Head of caudate nucleus (tissue), 42 donors: ENCODE measurements around the gene BRF1.

Experiments used
- DNase-seq, 42 donors: peaks; one replicate each; pipeline versions ENCODE4 v3.0.0 to v3.0.0-alpha.2; 2020 to 2021; ENCODE audit warnings: mixed read lengths in 7 of 42
- intact Hi-C: fragments of 100-400 bp; cut with DNase I; formaldehyde crosslinking; loops from one replicate; pipeline ENCODE4 v1.15.0; 2022

BRF1 gene

DNA sequence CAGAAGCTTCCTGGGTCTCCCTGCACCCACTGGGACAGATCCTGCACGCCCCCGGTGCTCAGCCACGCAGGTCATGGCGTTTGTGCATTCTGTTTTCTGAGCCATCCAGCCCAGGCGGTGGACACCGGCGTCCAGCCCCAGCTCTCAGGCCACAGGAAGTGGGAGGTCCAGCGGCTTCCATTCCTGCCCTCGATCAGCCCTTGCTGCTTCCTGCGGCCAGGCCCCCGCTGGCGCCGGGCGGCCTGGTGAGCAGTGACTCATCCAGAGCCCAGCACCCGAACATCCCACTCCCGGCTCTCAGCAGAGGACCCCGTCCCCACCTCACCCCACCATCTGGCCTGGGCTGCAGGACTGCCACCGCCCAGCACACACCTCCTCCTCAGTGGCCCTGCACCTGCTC lies 101.7 kb downstream of the BRF1 start:
- DNase-seq = no peak
- intact Hi-C loops = no loop called here

GRCh38 chr14:105198588-105198987 lies 102.2 kb downstream of the BRF1 start:
- intact Hi-C loops = no loop called here
- no peak for DNase-seq

DNA sequence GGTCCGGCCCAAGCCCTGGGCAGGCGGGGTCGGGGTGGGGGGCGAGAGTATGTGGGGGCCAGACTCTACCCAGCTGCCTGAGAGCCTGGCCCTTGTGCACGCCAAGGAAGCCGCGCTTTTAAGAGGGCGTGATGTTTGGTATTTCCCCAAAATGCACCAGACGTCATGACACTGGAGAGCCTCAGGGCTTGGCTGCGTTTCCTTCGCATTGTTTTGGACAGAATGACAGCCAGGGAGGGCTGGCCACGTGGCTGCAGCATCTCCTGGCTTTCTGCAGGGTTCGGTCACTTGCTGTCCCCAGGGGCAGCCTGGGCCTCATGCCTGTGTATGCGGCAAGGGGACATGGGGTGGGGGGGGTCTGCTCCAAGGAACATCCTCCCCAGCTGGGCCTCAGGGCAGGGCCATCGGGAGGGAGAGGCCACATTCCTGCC lies 103.6 kb downstream of the BRF1 start:
- intact Hi-C loops = no loop called here
- DNase-seq = peak in 2 of 42 donors; percentile 34 to 61

GRCh38 chr14:105196265-105196960 lies 104.4 kb downstream of the BRF1 start:
- intact Hi-C loops = no loop called here
- DNase-seq = no peak

DNA sequence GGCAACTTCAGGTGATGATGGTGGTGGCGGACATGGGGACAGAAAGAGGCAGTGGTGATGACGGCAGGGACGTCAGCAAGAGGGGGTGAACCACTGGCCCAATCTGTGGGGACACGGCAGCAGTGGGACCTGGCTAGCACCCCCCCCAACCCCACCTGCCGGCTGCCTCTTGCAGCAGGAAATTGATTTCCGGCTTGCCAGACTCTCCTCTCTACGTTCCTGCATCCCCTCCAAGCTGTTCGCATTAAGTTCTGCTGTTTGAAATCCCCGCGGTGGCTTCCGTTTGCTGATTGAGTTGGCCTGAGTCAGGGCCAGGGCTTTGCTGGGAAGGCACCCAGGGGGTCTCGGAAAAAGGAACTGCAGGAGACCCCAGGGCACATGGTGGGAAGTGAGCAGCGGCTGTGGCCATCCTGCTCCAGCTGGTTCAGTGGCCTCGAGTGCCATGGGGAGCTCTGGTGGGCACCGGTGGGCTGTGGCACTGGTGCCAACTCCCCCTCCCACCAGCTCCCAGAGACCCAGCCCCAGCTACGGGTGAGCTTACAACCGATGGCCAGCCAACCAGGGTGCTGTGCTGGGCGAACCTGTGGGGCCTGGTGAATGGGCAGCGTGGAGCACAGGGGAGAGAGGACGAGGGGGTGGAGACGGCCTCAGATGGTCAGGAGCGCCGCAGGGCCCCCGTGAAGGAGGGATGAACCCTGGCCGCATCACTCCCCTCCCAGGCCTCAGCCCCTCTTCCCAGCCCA lies 105.1 kb downstream of the BRF1 start:
- DNase-seq = no peak
- intact Hi-C loops = no loop called here

DNA sequence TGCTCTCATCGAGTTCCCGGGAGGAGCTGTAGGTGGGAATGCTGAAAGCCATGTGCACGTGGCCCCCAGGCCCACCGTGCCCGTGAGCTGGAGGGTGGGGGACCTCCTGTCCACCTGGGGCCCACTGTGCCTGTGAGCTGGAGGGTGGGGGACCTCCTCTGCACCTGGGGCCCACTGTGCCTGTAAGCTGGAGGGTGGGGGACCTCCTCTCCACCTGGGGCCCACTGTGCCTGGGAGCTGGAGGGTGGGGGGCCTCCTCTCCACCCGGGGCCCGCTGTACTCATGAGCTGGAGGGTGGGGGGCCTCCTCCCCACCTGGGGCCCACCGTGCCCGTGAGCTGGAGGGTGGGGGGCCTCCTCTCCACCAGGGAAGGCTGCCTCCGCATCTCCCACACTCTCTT lies 105.8 kb downstream of the BRF1 start:
- no peak for DNase-seq
- intact Hi-C loops = no loop called here

- intact Hi-C loops = no loop called here
- DNase-seq = peak in 32 of 42 donors; percentile 37 to 83 (median 65)
Measured at GRCh38 chr14:105193916-105194782, 106.7 kb downstream of the BRF1 start.

DNA sequence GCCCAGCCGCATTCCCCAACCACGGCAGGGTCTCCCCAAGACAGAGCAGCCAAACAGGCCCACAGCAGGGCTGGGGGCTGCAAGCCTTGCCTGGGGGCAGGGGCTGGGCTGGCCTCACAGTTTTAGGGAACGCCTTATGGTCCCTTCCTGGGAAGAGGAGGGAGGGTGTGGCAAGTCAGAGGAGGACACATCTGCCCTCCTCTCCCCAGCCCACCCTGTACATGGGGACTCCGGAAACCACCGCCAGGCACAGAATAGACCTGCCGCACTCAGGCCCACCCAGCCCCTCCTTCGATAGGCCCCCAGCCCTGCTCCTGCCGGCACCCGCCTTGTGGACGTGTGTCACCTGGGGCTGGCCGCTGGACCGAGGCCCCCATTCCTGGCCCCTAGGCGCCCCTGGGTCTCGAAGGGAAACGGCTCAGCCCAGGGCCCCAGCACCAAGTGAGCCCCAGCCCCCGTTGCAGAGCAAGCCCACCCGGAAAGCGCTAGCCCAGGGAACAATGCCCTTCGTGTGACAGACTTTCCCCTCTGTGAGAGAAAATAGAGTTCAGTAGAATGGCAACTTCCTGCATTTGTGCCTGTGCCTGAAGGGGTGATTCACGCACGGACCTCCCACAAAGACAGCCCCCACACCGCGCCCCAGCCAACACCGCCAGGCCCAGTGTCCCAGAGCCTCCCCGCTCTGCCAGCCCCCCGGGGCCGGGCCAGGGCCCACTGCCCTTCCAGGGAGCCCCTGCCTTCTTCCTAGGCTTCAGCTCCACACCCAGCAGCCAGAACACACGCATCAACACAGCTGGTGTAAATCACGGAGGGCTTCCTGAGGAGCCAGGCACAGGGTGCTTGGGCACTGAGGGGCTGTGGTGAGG lies 107.7 kb downstream of the BRF1 start:
- intact Hi-C loops = no loop called here
- no peak for DNase-seq

GRCh38 chr14:105187935-105188524 lies 112.8 kb downstream of the BRF1 start:
- no peak for DNase-seq
- intact Hi-C loops = no loop called here

- intact Hi-C loops = no loop called here
- no peak for DNase-seq
Measured at GRCh38 chr14:105187116-105187515, 113.7 kb downstream of the BRF1 start.

DNA sequence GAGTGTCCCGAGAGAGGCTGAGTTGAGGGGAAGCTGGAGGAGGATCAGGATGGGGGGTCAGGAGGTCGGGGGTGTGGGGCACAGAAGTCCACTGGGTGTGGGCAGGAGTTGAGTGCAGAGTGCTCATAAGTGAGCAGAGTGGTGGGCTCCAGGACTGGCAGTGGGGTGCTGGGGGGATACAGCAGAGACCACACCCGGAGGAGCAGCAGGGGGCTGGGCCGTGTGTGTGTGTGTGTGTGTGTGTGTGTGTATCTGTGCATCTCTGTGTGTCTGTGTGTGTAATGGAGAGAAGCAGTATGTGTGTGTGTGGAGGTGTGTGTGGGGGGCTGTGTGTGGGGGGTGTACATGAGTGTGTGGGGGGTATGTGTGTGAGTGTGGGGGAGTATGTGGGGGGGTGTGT lies 114.8 kb downstream of the BRF1 start:
- no peak for DNase-seq
- intact Hi-C loops = no loop called here

- intact Hi-C loops = no loop called here
- no peak for DNase-seq
Measured at GRCh38 chr14:105185001-105185400, 115.8 kb downstream of the BRF1 start.

GRCh38 chr14:105184461-105184860 lies 116.3 kb downstream of the BRF1 start:
- intact Hi-C loops = no loop called here
- no peak for DNase-seq

GRCh38 chr14:105182296-105183020 lies 118.3 kb downstream of the BRF1 start:
- DNase-seq = no peak
- intact Hi-C loops = no loop called here

DNA sequence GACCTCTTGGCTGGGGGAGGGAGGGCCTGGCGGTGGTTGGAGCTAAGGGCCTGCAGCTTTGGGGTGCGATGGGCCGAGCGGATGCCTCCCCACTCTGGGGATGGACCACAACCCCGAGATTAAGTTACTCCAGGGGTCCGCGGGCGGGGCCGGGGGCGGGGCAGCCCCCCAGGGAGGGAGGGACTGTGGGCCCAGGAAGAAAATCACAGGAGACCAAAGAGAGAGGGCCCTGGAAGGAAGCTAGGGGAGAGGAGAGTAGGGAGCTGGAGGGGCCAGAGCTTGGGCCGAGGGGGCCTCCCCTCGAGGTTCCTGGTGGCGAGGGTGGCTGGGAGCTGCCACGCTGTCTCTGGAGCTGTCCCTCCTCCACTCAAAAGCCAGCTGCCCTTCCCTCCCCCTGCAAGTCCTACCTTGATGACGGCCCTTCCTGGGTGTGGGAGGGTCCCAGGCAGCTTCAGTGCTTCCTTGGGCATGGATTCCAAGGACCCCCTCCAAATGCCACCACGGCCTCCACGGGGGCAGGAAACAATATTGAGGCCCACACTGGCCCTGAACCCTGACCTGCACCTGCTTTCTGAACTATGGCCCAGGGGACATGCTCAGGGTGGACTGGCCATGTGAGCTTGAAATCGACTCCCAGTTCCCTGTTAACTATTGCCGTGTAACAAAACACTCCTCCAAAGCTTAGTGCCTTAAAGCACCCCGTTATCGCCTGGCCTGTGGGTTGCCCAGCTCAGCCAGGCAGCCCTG lies 119.1 kb downstream of the BRF1 start:
- intact Hi-C loops = no loop called here

GRCh38 chr14:105180592-105181548 lies 119.9 kb downstream of the BRF1 start, which contains the start of gene NUDT14:
Gene NUDT14 (minus strand): TSS chr14:105181312. CDS start chr14:105181209, 103 bp downstream.
- intact Hi-C loops = no loop called here
- DNase-seq = peak in 37 of 42 donors; percentile 43 to 84 (median 68)

More for the DNA sequence above, 119.1 kb downstream of the BRF1 start:
- DNase-seq = no peak
